ENCODE measurements around the gene CEP170B. TPM values are rescaled to one million over a fixed set of nuclear protein-coding genes. Genes with fewer than 3 reads are reported as not detected.

Gene CEP170B
- total and polyA plus RNA-seq, 2 of the 13 experiments (the other 11 are each of a cell fraction or from before 2014, with no cell fraction given) = 4.3 to 8.8 TPM

GRCh38 chr14:104820669-104821228 is 44.3 kb upstream of the CEP170B start (continued):
- TF ChIP-seq, protein P1, sequence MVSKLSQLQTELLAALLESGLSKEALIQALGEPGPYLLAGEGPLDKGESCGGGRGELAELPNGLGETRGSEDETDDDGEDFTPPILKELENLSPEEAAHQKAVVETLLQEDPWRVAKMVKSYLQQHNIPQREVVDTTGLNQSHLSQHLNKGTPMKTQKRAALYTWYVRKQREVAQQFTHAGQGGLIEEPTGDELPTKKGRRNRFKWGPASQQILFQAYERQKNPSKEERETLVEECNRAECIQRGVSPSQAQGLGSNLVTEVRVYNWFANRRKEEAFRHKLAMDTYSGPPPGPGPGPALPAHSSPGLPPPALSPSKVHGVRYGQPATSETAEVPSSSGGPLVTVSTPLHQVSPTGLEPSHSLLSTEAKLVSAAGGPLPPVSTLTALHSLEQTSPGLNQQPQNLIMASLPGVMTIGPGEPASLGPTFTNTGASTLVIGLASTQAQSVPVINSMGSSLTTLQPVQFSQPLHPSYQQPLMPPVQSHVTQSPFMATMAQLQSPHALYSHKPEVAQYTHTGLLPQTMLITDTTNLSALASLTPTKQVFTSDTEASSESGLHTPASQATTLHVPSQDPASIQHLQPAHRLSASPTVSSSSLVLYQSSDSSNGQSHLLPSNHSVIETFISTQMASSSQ (IDR thresholded peaks at IDR 0.05; ENCODE audit: low read depth) = no peak
- TF ChIP-seq, protein P1 (CRISPR knock-in tag; IDR thresholded peaks at IDR 0.05; ENCODE audit: borderline replicate concordance) = no peak
- TF ChIP-seq TEAD2 (CRISPR knock-in tag; IDR thresholded peaks at IDR 0.05) = no peak
- no peak for TF ChIP-seq ZKSCAN5 (CRISPR knock-in tag; IDR thresholded peaks at IDR 0.05)
- TF ChIP-seq, protein P2, sequence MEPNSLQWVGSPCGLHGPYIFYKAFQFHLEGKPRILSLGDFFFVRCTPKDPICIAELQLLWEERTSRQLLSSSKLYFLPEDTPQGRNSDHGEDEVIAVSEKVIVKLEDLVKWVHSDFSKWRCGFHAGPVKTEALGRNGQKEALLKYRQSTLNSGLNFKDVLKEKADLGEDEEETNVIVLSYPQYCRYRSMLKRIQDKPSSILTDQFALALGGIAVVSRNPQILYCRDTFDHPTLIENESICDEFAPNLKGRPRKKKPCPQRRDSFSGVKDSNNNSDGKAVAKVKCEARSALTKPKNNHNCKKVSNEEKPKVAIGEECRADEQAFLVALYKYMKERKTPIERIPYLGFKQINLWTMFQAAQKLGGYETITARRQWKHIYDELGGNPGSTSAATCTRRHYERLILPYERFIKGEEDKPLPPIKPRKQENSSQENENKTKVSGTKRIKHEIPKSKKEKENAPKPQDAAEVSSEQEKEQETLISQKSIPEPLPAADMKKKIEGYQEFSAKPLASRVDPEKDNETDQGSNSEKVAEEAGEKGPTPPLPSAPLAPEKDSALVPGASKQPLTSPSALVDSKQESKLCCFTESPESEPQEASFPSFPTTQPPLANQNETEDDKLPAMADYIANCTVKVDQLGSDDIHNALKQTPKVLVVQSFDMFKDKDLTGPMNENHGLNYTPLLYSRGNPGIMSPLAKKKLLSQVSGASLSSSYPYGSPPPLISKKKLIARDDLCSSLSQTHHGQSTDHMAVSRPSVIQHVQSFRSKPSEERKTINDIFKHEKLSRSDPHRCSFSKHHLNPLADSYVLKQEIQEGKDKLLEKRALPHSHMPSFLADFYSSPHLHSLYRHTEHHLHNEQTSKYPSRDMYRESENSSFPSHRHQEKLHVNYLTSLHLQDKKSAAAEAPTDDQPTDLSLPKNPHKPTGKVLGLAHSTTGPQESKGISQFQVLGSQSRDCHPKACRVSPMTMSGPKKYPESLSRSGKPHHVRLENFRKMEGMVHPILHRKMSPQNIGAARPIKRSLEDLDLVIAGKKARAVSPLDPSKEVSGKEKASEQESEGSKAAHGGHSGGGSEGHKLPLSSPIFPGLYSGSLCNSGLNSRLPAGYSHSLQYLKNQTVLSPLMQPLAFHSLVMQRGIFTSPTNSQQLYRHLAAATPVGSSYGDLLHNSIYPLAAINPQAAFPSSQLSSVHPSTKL (CRISPR knock-in tag; IDR thresholded peaks at IDR 0.05) = peak; percentile 53
- no peak for TF ChIP-seq HNF1B (CRISPR knock-in tag; IDR thresholded peaks at IDR 0.05)
- TF ChIP-seq RBAK (CRISPR knock-in tag; IDR thresholded peaks at IDR 0.05) = no peak
- TF ChIP-seq ZNF790 (CRISPR knock-in tag; IDR thresholded peaks at IDR 0.05; ENCODE audit: borderline replicate concordance) = no peak
- no peak for TF ChIP-seq MAFK (conservative IDR thresholded peaks at IDR 0.05 in 1 of 2, IDR thresholded peaks at IDR 0.05 in 1 of 2; ENCODE audit: low read length in 2 of 2)
- no peak for TF ChIP-seq ZNF552 (CRISPR knock-in tag; IDR thresholded peaks at IDR 0.05; ENCODE audit: borderline replicate concordance)
- TF ChIP-seq, protein P3, sequence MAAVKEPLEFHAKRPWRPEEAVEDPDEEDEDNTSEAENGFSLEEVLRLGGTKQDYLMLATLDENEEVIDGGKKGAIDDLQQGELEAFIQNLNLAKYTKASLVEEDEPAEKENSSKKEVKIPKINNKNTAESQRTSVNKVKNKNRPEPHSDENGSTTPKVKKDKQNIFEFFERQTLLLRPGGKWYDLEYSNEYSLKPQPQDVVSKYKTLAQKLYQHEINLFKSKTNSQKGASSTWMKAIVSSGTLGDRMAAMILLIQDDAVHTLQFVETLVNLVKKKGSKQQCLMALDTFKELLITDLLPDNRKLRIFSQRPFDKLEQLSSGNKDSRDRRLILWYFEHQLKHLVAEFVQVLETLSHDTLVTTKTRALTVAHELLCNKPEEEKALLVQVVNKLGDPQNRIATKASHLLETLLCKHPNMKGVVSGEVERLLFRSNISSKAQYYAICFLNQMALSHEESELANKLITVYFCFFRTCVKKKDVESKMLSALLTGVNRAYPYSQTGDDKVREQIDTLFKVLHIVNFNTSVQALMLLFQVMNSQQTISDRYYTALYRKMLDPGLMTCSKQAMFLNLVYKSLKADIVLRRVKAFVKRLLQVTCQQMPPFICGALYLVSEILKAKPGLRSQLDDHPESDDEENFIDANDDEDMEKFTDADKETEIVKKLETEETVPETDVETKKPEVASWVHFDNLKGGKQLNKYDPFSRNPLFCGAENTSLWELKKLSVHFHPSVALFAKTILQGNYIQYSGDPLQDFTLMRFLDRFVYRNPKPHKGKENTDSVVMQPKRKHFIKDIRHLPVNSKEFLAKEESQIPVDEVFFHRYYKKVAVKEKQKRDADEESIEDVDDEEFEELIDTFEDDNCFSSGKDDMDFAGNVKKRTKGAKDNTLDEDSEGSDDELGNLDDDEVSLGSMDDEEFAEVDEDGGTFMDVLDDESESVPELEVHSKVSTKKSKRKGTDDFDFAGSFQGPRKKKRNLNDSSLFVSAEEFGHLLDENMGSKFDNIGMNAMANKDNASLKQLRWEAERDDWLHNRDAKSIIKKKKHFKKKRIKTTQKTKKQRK (IDR thresholded peaks at IDR 0.05; ENCODE audit: low read length) = no peak
- TF ChIP-seq, protein P4, sequence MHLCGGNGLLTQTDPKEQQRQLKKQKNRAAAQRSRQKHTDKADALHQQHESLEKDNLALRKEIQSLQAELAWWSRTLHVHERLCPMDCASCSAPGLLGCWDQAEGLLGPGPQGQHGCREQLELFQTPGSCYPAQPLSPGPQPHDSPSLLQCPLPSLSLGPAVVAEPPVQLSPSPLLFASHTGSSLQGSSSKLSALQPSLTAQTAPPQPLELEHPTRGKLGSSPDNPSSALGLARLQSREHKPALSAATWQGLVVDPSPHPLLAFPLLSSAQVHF (CRISPR knock-in tag; IDR thresholded peaks at IDR 0.05) = 0 out of 2 replicates have a peak, but pooled peaks have one; percentile 10
- 0 out of 2 replicates have a peak, but pooled peaks have one; percentile 68 for TF ChIP-seq ZNF256 (CRISPR knock-in tag; conservative IDR thresholded peaks at IDR 0.05)
- TF ChIP-seq ZFP36L1 (CRISPR knock-in tag; IDR thresholded peaks at IDR 0.05) = no peak
- no peak for TF ChIP-seq KDM3A (CRISPR knock-in tag; IDR thresholded peaks at IDR 0.05; ENCODE audit: low read depth)
